Endothelial cell of umbilical vein (primary cell): Measurements from ENCODE around the gene CYTH1.

Source experiments
- EZH2 ChIP-seq: IDR thresholded peaks from 2 replicates; pipeline ENCODE4 v1.6.1; 2012; ENCODE audit warnings: borderline replicate concordance, low read depth, mild to moderate bottlenecking, moderate library complexity, low read length, inconsistent platforms; ENCODE audit not compliant: severe bottlenecking
- FOS ChIP-seq: IDR thresholded peaks from 2 replicates; pipeline ENCODE4 v1.6.1; 2011; ENCODE audit warnings: mild to moderate bottlenecking, low read length, moderate library complexity, borderline replicate concordance; ENCODE audit not compliant: insufficient read depth
- GATA2 ChIP-seq: IDR thresholded peaks from 2 replicates; pipeline ENCODE4 v1.7.0; 2011; ENCODE audit warnings: low read depth, mild to moderate bottlenecking, moderate library complexity, mixed read lengths, low read length; ENCODE audit not compliant: insufficient read length, insufficient read depth
- JUN ChIP-seq: IDR thresholded peaks from 2 replicates; pipeline ENCODE4 v1.6.1; 2011; ENCODE audit warnings: borderline replicate concordance, low read depth; ENCODE audit not compliant: insufficient read length, insufficient read depth
- MYC ChIP-seq: IDR thresholded peaks from one replicate; pipeline ENCODE4 v1.6.1; 2011; ENCODE audit warnings: mild to moderate bottlenecking, low read depth, low read length
- POLR2A ChIP-seq: IDR thresholded peaks from 2 replicates; pipeline ENCODE4 v1.6.1; 2012; ENCODE audit warnings: low read depth, mild to moderate bottlenecking, control low read depth, low read length
- POLR2AphosphoS5 ChIP-seq: IDR thresholded peaks from 2 replicates; pipeline ENCODE4 v1.6.1; 2012; ENCODE audit warnings: low read depth, mild to moderate bottlenecking, control low read depth, low read length, moderate library complexity; ENCODE audit not compliant: insufficient read depth
- TF ChIP-seq, protein P1 (sequence below), 2 donors: IDR thresholded peaks; 1 replicate in 1 of 2; 2 replicates in 1 of 2; pipeline ENCODE4 v1.5.1; 2011; ENCODE audit warnings: low read length in 2 of 2, mild to moderate bottlenecking in 2 of 2, moderate library complexity in 2 of 2, control low read depth in 1 of 2, inconsistent platforms in 1 of 2, low read depth in 1 of 2; ENCODE audit not compliant: insufficient read depth in 1 of 2; ENCODE audit errors: extremely low read depth in 1 of 2
- TF ChIP-seq, protein P2 (sequence below): IDR thresholded peaks from 2 replicates; pipeline ENCODE4 v1.6.1; 2011; ENCODE audit not compliant: insufficient read depth, insufficient read length

DNA sequence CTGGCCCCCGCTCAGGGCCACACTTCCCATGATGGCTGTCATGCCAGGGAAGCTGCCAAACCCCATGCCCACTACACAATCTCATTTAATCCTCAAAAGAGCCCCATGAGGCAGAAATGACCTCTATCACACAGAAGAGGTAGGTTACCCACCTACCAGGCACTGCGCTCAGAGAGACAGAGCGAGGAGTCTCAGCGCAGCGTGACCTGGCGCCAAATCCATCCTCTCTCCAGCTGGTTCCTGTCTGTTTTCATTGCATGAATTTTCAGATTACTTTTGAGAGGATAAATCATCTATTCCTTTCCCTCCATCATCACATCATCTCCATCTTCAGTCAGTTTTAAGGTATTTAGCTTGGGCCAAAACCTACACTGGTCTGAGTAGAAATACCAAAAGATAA lies 103.4 kb downstream of the CYTH1 start:
- TF ChIP-seq, protein P1, sequence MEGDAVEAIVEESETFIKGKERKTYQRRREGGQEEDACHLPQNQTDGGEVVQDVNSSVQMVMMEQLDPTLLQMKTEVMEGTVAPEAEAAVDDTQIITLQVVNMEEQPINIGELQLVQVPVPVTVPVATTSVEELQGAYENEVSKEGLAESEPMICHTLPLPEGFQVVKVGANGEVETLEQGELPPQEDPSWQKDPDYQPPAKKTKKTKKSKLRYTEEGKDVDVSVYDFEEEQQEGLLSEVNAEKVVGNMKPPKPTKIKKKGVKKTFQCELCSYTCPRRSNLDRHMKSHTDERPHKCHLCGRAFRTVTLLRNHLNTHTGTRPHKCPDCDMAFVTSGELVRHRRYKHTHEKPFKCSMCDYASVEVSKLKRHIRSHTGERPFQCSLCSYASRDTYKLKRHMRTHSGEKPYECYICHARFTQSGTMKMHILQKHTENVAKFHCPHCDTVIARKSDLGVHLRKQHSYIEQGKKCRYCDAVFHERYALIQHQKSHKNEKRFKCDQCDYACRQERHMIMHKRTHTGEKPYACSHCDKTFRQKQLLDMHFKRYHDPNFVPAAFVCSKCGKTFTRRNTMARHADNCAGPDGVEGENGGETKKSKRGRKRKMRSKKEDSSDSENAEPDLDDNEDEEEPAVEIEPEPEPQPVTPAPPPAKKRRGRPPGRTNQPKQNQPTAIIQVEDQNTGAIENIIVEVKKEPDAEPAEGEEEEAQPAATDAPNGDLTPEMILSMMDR (IDR thresholded peaks at IDR 0.05; ENCODE audit: extremely low read depth in 1 of 2, insufficient read depth in 1 of 2, low read depth in 1 of 2, low read length in 2 of 2), result no peak
- TF ChIP-seq EZH2, result no peak
- TF ChIP-seq POLR2AphosphoS5, result no peak
- TF ChIP-seq POLR2A, result no peak
- TF ChIP-seq, protein P2, sequence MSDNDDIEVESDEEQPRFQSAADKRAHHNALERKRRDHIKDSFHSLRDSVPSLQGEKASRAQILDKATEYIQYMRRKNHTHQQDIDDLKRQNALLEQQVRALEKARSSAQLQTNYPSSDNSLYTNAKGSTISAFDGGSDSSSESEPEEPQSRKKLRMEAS, result no peak
- TF ChIP-seq JUN, result no peak
- no peak for TF ChIP-seq MYC
- no peak for TF ChIP-seq FOS
- no peak for TF ChIP-seq GATA2
